OCI-M2 (cell line): Measurements from ENCODE around the gene TRMT2A.

Source experiments
- DNase-seq: peaks from one replicate; lab custom pipeline; 2025; ENCODE audit not compliant: unreplicated experiment; lab: John Stamatoyannopoulos, UW

Gene TRMT2A

GRCh38 chr22:20135806-20136602, 19.0 kb upstream of the TRMT2A start:
- DNase-seq: no peak

GRCh38 chr22:20135265-20135664, 18.2 kb upstream of the TRMT2A start:
- DNase-seq: no peak

- no peak for DNase-seq
These were observed 17.0 kb upstream of the TRMT2A start for GRCh38 chr22:20133930-20134549.

- DNase-seq: no peak
These were observed 15.7 kb upstream of the TRMT2A start for GRCh38 chr22:20132686-20133246.

- no peak for DNase-seq
These were observed 15.0 kb upstream of the TRMT2A start for GRCh38 chr22:20131859-20132685.

- DNase-seq: no peak
These were observed 14.5 kb upstream of the TRMT2A start, which contains the start of gene ZDHHC8 for GRCh38 chr22:20131597-20131858. TSS of gene ZDHHC8 (plus strand) at chr22:20131804. CDS start at chr22:20131948, 144 bp downstream.

- DNase-seq: no peak
These were observed 13.9 kb upstream of the TRMT2A start for GRCh38 chr22:20130731-20131596.

- DNase-seq: no peak
These were observed 13.3 kb upstream of the TRMT2A start for GRCh38 chr22:20130319-20130718.

- DNase-seq: no peak
These were observed 12.7 kb upstream of the TRMT2A start for GRCh38 chr22:20129747-20130014.

GRCh38 chr22:20128902-20129746, 12.1 kb upstream of the TRMT2A start:
- no peak for DNase-seq

- no peak for DNase-seq
These were observed 11.5 kb upstream of the TRMT2A start for GRCh38 chr22:20128619-20128901.

GRCh38 chr22:20127869-20128618, 11.0 kb upstream of the TRMT2A start:
- DNase-seq: no peak

GRCh38 chr22:20127318-20127868, 10.4 kb upstream of the TRMT2A start:
- no peak for DNase-seq

GRCh38 chr22:20126284-20127029, 9.4 kb upstream of the TRMT2A start:
- DNase-seq: no peak

- DNase-seq: no peak
These were observed 8.5 kb upstream of the TRMT2A start for GRCh38 chr22:20125201-20126174.

GRCh38 chr22:20124083-20124787, 7.2 kb upstream of the TRMT2A start:
- no peak for DNase-seq
